ENCODE data around the gene MRFAP1L1.

GRCh38 chr4:6723851-6724250 is 14.2 kb upstream of the MRFAP1L1 start:
- TF ChIP-seq CTCF (IDR thresholded peaks at IDR 0.05; ENCODE audit: low read depth, low read length, poor library complexity, severe bottlenecking) (no peak), EZH2phosphoT487 (IDR thresholded peaks at IDR 0.05; ENCODE audit: borderline replicate concordance, low read length) (no peak)

All from DOHH2 (cell line).